Measurements from ENCODE around the gene NDUFC1. TPM values are rescaled to one million over a fixed set of nuclear protein-coding genes. Genes with fewer than 3 reads are reported as not detected.
"Not testable (repeated sequence)": the region's sequence is repeated elsewhere in the genome, so short reads cannot be mapped to it uniquely, and the experiment has no call there.

NDUFC1 gene
- total RNA-seq, 1 donor from 2014 or later: 18.7 TPM

GRCh38 chr4:139329665-139330200, 27.5 kb upstream of the NDUFC1 start:
- DNase-seq (ENCODE audit: low read depth): no peak
- Histone ChIP-seq H3K27me3 (ENCODE audit: control insufficient read depth, insufficient read depth, low read length) (no peaks in the 10 kb centered on the region), H3K4me3 (ENCODE audit: low read depth, low read length) (no peak overlapping the region), H3K36me3 (ENCODE audit: control insufficient read depth, insufficient read depth, low read length) (peaks cover 1% of the 10 kb centered on the region)
- FAIRE-seq: no peak
- TF ChIP-seq CTCF (IDR thresholded peaks at IDR 0.05; ENCODE audit: insufficient read depth, low read length, severe bottlenecking): no peak

- Histone ChIP-seq H3K27me3 (ENCODE audit: control insufficient read depth, insufficient read depth, low read length) (no peaks in the 10 kb centered on the region), H3K4me3 (ENCODE audit: low read depth, low read length) (no peak overlapping the region), H3K36me3 (ENCODE audit: control insufficient read depth, insufficient read depth, low read length) (peaks cover 1% of the 10 kb centered on the region)
- no peak for FAIRE-seq
- DNase-seq (ENCODE audit: low read depth): no peak
- no peak for TF ChIP-seq CTCF (IDR thresholded peaks at IDR 0.05; ENCODE audit: insufficient read depth, low read length, severe bottlenecking)
Observed at GRCh38 chr4:139324620-139325019, 22.3 kb upstream of the NDUFC1 start.

- H3K36me3 ChIP-seq (ENCODE audit: control insufficient read depth, insufficient read depth, low read length); DNase-seq (ENCODE audit: low read depth); FAIRE-seq; H3K4me3 ChIP-seq (ENCODE audit: low read depth, low read length); H3K27me3 ChIP-seq (ENCODE audit: control insufficient read depth, insufficient read depth, low read length): not testable (repeated sequence)
Observed at GRCh38 chr4:139322541-139322940, 20.3 kb upstream of the NDUFC1 start.

GRCh38 chr4:139322070-139322469, 19.8 kb upstream of the NDUFC1 start:
- H3K27me3 ChIP-seq (ENCODE audit: control insufficient read depth, insufficient read depth, low read length); H3K36me3 ChIP-seq (ENCODE audit: control insufficient read depth, insufficient read depth, low read length); DNase-seq (ENCODE audit: low read depth); H3K4me3 ChIP-seq (ENCODE audit: low read depth, low read length); FAIRE-seq: not testable (repeated sequence)

- DNase-seq (ENCODE audit: low read depth) (no peak), FAIRE-seq (no peak)
- no peaks in the 10 kb centered on the region for H3K27me3 ChIP-seq (ENCODE audit: control insufficient read depth, insufficient read depth, low read length)
- TF ChIP-seq CTCF (IDR thresholded peaks at IDR 0.05; ENCODE audit: insufficient read depth, low read length, severe bottlenecking): no peak
- H3K4me3 ChIP-seq (ENCODE audit: low read depth, low read length): no peak overlapping the region
- no peaks in the 10 kb centered on the region for H3K36me3 ChIP-seq (ENCODE audit: control insufficient read depth, insufficient read depth, low read length)
Observed at GRCh38 chr4:139319571-139319970, 17.3 kb upstream of the NDUFC1 start.

- no peaks in the 10 kb centered on the region for H3K27me3 ChIP-seq (ENCODE audit: control insufficient read depth, insufficient read depth, low read length)
- H3K4me3 ChIP-seq (ENCODE audit: low read depth, low read length): no peak overlapping the region
- DNase-seq (ENCODE audit: low read depth): no peak
- FAIRE-seq: no peak
- no peaks in the 10 kb centered on the region for H3K36me3 ChIP-seq (ENCODE audit: control insufficient read depth, insufficient read depth, low read length)
- no peak for TF ChIP-seq CTCF (IDR thresholded peaks at IDR 0.05; ENCODE audit: insufficient read depth, low read length, severe bottlenecking)
Observed at GRCh38 chr4:139317635-139318034, 15.4 kb upstream of the NDUFC1 start.

GRCh38 chr4:139316733-139317132, 14.5 kb upstream of the NDUFC1 start:
- no peak for TF ChIP-seq CTCF (IDR thresholded peaks at IDR 0.05; ENCODE audit: insufficient read depth, low read length, severe bottlenecking)
- H3K4me3 ChIP-seq (ENCODE audit: low read depth, low read length): no peak overlapping the region
- no peak for FAIRE-seq
- DNase-seq (ENCODE audit: low read depth): no peak
- H3K36me3 ChIP-seq (ENCODE audit: control insufficient read depth, insufficient read depth, low read length): no peaks in the 10 kb centered on the region
- H3K27me3 ChIP-seq (ENCODE audit: control insufficient read depth, insufficient read depth, low read length): no peaks in the 10 kb centered on the region

All from bronchial epithelial cell (primary cell).